T-cell (primary cell): ENCODE results near the gene B3GALNT2. TPM values are rescaled to one million over a fixed set of nuclear protein-coding genes. Genes with fewer than 3 reads are reported as not detected.

Experiments used
- total RNA-seq, 35 experiments: library from RNA in 6 of 35; stranded (reverse) in 6 of 35; fragments of 120-200 nt in 1 of 35; gene quantifications; one replicate each; pipeline versions ENCODE4 v1.2.1 to v1.2.4 and lab custom pipeline; 2013 to 2026

The B3GALNT2 gene
- total RNA-seq, 5 donors from 2014 or later (not counting 1 experiment from before 2014, with no cell fraction given) = 6.2 to 10.9 (median 9.5) TPM

Other genes with a start within 250 kb of the B3GALNT2 start
- 100 to 1,000 TPM in 2 of 5 donors, 10 to 100 TPM in 3; 70.4 to 151 (median 79.1) TPM for gene ARID4B, start 176.3 kb downstream of the B3GALNT2 start, total RNA-seq
- gene GGPS1, start 175.9 kb downstream of the B3GALNT2 start, total RNA-seq = 10 to 100 TPM; 32.2 to 44.0 (median 39.8) TPM
- gene TBCE, start 137.0 kb downstream of the B3GALNT2 start, total RNA-seq = 10 to 100 TPM; 15.6 to 21.5 (median 18.6) TPM
- under 1 TPM in 4 of 5 donors, not detected in 1; 0.07 to 0.29 (median 0.17) TPM for gene GNG4, start 145.3 kb upstream of the B3GALNT2 start, total RNA-seq